Measurements from ENCODE around the gene KCNJ6. TPM values are rescaled to one million over a fixed set of nuclear protein-coding genes. Genes with fewer than 3 reads are reported as not detected.

The KCNJ6 gene
- total RNA-seq, 1 experiment from 2014 or later: 1.2 TPM

DNA sequence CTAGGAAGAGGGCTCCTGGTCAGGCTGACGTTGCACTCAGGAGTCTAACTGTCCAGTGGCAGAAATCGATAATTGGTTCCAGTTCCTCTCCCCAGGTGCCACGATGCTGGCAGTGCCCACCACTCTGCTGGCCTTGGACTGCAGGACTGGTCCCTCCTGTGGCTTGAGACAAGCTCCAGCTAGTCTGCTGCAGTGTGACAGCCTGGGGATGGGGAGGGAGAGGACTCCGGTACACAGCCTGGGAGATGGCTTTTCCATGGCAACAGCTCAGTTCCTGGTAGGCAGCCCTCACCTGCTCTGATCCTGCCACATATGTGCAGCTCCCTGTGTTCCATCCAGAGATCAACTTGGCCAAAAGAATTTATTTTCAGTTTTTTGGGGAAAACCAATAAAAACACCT, 239.3 kb downstream of the KCNJ6 start:
- H3K4ac ChIP-seq (ENCODE audit: low read depth, low read length): no peak overlapping the region
- H3K9ac ChIP-seq (ENCODE audit: extremely low read depth, insufficient read length, low read length): no peak overlapping the region
- no CpG with 5 or more reads among the region's 4 CpGs for WGBS (ENCODE audit: extremely low coverage, insufficient read length, low lambda C conversion rate)
- no peaks in the 10 kb centered on the region for H3K79me2 ChIP-seq (ENCODE audit: insufficient read depth, low read length)
- no peak overlapping the region for H2AK5ac ChIP-seq (ENCODE audit: insufficient read length, low read length)
- DNase-seq: no peak
- TF ChIP-seq, protein P1, sequence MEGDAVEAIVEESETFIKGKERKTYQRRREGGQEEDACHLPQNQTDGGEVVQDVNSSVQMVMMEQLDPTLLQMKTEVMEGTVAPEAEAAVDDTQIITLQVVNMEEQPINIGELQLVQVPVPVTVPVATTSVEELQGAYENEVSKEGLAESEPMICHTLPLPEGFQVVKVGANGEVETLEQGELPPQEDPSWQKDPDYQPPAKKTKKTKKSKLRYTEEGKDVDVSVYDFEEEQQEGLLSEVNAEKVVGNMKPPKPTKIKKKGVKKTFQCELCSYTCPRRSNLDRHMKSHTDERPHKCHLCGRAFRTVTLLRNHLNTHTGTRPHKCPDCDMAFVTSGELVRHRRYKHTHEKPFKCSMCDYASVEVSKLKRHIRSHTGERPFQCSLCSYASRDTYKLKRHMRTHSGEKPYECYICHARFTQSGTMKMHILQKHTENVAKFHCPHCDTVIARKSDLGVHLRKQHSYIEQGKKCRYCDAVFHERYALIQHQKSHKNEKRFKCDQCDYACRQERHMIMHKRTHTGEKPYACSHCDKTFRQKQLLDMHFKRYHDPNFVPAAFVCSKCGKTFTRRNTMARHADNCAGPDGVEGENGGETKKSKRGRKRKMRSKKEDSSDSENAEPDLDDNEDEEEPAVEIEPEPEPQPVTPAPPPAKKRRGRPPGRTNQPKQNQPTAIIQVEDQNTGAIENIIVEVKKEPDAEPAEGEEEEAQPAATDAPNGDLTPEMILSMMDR (conservative IDR thresholded peaks at IDR 0.05): no peak
- H4K91ac ChIP-seq (ENCODE audit: insufficient read length, low read depth, low read length): no peak overlapping the region
- H3K14ac ChIP-seq (ENCODE audit: insufficient read depth, low read length): no peak overlapping the region
- H3K18ac ChIP-seq (ENCODE audit: insufficient read length, low read depth, low read length): no peak overlapping the region
- H2AFZ ChIP-seq (ENCODE audit: low read length): no peak overlapping the region
- H3K9me3 ChIP-seq (ENCODE audit: control insufficient read depth, low read depth, low read length): no peaks in the 10 kb centered on the region
- H4K5ac ChIP-seq (ENCODE audit: insufficient read length, low read depth, low read length): no peak overlapping the region
- no peak overlapping the region for H3T11ph ChIP-seq (ENCODE audit: low read length)
- H4K20me1 ChIP-seq (ENCODE audit: control insufficient read depth, insufficient read depth, insufficient read length): no peaks in the 10 kb centered on the region
- peaks cover 17 to 37% of the 10 kb centered on the region in 2 experiments for H3K4me1 Mint-ChIP-seq
- H3K27me3 Mint-ChIP-seq (ENCODE audit: low read depth): peaks cover 23% of the 10 kb centered on the region
- no peaks in the 10 kb centered on the region for H3K23me2 ChIP-seq (ENCODE audit: insufficient read length, low read depth, low read length, poor library complexity, severe bottlenecking)
- no peak overlapping the region for H3K56ac ChIP-seq (ENCODE audit: insufficient read length, low read depth, low read length)
- no peak overlapping the region for H3K4me3 Mint-ChIP-seq
- H2BK20ac ChIP-seq (ENCODE audit: low read depth, low read length, poor library complexity, severe bottlenecking): no peak overlapping the region
- no peak overlapping the region for H3K27ac Mint-ChIP-seq
- no peak overlapping the region for H3K4me2 ChIP-seq (ENCODE audit: insufficient read depth, insufficient read length, low read length)
- no peak overlapping the region for H2BK120ac ChIP-seq (ENCODE audit: low read depth, low read length, poor library complexity, severe bottlenecking)
- H3K23ac ChIP-seq (ENCODE audit: insufficient read length, low read depth, low read length): no peak overlapping the region
- H3K79me1 ChIP-seq (ENCODE audit: insufficient read depth, low read depth, low read length, poor library complexity, severe bottlenecking): no peaks in the 10 kb centered on the region
- peaks cover 4% of the 10 kb centered on the region; the same call in 1 of the 2 replicates for H3K4me1 ChIP-seq (ENCODE audit: insufficient read depth, low read length)
- H3K36me3 Mint-ChIP-seq (ENCODE audit: insufficient read depth in 1 of 3, low read depth in 3 of 3): peaks cover 3 to 11% (median 6%) of the 10 kb centered on the region in 3 experiments; a peak in 5 of 7 replicates
- no peak overlapping the region for H3K27ac ChIP-seq (ENCODE audit: insufficient read length, low read depth, low read length)
- H4K8ac ChIP-seq (replicated peaks; ENCODE audit: insufficient read length, low read depth, low read length): no peak overlapping the region
- H3K27me3 ChIP-seq (ENCODE audit: insufficient read depth, low read length): no peaks in the 10 kb centered on the region
- no peak overlapping the region for H2BK5ac ChIP-seq (ENCODE audit: insufficient read length, low read length)
- H2BK15ac ChIP-seq (ENCODE audit: low read depth, low read length): no peak overlapping the region
- H3K9me3 Mint-ChIP-seq: peaks cover 3% of the 10 kb centered on the region in 2 experiments; a peak in 3 of 5 replicates
- no peak overlapping the region for H2BK12ac ChIP-seq (ENCODE audit: insufficient read length, low read depth, low read length)

All from H9 (cell line).